SK-N-DZ (cell line): Measurements from ENCODE around the gene MYOG.

Source experiments
- DNase-seq: peaks from one replicate; pipeline ENCODE4 v3.0.0-alpha.2; 2015; ENCODE audit warnings: low spot score

MYOG gene

DNA sequence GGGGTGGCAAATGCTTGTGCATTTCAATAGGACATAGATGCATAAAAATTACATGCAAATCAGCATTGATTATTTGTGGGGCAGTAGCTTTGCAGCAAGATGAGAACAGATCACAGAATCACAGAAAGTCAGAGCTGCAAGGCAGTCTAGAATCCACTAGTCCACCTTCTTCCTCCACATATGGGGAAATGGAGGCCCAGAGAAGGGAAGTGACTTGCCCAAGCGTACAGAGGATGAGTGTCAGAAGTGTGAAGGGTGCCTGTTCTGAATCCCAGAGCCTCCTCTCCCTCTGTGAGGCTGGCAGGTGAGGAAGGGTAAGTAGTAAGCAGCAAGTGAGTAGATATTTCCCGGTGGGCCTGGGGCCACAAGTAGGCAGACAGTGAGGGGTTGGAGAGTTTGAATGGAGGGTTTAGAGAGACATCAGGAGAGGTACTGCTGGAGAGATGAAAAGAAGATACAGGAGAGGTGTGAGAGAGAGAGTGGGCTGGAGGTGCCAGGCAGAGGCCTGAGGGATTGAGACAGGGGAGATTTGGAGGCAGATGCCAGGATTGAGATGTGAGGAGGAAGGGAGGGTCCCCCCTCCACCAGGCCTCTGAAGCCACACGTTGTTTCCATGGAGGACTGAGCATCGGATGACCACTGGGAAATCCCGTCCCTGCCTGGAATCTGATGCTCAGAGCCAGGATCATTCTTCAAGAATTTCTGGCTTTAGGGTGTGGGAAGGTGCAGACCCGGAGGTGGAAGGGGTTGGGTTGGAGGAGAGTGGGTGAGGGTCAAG lies 4.8 kb upstream of the MYOG start:
- no peak for DNase-seq

DNA sequence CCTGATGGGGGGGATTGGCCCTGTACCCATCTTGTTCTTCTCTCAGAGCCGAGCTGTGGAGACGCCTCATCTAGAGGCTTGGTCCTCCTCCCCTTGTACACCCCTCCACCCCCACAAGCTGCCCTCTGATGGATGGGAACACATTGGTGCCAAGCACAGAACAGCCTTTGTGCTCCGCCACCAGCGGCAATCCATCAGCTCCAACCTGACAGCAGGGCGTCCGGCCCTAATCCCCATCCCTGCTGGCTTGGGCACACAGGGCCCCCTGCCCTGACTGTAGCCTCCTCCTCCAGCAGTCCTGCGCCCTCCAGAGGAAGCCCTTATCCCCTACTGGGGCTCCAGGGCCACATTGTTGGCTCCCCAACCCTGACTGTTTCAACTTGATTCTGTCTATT lies 3.8 kb upstream of the MYOG start:
- no peak for DNase-seq

DNA sequence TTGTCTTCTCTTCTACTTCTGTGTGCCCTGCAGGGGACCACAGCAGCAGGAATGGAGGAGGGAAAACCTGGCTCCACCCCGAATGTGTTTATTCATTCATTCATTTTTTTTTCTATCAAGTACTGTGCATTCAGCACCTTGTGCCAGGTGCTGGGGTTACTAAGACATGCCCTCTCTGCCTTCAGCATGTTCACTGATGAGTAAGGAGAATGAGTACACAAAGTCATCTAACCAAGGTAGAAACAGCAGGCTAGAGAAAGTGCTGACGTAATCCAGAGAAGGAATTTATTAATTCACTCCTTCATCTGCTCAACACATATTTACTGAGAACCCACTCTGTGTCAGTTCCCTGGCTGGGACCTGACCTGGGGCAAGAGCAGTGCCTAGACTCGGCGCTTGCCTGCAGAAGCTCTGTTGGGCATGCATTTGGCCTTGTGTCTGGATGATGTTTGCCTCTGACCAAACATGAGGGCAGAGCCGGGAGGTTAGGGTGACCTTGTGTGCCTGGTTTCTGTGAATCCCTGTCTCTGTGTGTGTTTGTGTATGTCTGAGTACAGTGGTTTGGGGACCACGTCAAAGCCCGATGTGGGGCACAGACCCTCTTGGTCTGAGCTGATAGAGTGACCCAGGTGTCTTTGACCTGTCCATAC lies 3.3 kb upstream of the MYOG start:
- no peak for DNase-seq

DNA sequence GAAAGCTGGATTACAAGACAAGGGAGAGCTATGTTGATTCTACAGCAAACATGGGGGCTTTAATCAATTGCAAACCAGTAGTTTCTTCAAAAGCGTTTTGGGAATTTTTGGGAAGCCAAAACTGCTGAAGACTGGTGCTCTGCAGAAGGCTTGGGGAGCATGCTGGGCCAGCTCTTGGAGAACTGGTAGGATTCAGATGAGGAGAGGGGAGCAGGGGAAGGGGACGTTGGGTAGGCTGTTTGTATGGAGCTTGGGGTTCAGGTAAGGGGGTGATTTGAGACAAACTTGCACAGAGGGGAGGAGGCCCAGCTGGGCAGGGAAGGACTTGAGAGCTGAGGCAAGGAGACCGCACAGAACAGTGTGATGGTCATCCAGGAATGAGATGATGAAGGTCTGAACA lies 2.6 kb upstream of the MYOG start:
- no peak for DNase-seq

DNA sequence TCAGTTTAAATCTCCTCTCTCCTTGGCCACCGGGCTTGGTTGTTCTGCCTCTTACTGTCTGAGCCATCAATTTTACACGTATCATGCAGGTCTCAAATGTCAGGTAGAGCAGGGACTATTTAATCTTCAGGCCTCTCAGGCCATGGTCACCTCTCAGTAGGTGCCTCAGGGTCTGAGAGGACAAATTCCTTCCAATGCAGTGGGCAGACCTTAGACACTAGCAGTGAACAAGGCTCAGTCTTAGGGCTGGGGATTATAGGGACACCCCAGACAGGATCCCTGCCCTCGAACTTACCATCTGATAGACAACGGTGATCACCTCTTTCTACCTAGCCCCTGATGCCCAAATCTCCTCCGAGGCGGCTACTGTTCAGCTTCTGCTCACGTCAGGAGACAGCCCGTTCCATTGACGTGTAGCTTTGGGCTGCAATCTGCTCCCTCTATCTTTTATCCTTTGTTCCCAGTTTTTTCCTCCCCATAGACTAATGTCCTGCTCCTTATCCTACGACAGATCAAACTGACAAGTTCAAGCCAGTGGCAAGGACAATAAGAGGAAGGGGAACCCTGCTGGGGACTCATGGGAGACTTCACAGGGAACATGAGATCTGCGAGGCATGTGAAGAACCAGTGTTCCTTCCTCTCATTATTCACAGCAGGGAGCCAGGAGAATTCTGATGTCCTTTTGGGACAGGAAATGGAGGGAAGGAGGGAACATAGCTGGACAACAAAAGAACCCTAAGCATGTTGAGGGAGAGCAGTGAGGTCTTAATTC lies 1.4 kb upstream of the MYOG start:
- no peak for DNase-seq

DNA sequence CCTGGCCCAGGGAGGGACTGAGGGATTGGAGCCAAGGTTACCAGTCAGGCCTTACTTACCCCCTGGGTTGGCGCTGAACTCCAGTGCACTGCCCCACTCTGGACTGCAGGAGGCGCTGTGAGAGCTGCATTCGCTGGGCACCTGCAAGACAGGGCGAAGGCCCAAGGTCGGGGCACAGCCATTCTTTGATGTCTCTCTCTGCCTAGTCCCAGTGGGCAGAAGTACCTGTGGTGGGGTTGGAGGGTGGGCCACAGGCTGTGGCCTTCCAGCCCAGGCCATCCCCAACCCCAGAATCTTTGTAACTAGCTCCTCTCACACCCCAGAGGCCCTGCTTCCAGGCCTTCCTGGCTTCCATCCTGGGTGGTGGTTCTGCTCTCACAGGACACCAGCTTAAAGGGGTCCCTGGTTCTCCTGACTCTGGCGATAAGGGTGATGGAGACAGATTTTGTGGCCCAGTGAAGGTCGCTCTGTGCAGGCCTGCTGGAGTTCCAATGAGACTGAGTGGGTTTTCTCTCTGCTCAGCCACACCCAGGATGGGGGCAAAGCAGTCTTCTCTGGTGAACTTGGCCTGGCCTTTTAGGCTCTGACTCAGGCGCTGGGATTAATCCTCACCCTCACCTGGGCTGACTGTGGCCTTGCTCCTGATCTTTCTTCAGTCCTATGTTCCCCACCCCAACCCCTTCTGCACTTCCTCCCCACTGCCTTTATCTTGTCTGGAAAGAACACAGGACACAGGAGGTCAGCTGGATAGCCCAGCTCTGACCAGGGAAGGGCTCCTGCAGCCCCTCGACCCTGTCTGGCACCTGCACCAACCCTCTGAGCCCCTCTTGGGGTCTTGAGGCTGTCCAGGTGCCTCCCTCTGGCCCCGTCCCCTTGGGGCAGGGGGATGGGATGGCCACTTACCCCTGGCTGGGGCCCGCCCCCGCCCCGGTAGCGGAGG lies 954 bp downstream of the MYOG start:
- DNase-seq: no peak

DNA sequence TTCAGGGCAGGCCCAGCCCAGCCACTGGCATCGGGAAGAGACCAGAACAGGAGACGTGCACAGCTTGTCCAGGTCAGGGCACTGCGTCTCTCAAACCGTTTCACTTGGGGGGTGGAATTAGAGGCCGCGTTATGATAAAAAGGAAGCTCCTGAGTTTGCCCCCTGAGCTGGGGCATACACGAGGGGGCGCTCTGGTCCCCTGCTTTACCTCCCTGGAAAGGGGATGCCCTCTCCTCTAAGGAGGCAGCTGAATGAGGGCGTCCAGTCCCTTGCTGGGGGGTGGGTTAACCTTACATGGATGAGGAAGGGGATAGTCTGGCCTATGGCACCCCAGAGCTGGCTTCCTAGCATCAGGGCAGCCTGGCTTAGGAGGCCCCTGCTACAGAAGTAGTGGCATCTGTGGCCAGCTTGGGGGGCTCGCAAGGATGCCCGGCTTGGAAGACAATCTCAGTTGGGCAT lies 2.3 kb downstream of the MYOG start:
- DNase-seq: no peak

DNA sequence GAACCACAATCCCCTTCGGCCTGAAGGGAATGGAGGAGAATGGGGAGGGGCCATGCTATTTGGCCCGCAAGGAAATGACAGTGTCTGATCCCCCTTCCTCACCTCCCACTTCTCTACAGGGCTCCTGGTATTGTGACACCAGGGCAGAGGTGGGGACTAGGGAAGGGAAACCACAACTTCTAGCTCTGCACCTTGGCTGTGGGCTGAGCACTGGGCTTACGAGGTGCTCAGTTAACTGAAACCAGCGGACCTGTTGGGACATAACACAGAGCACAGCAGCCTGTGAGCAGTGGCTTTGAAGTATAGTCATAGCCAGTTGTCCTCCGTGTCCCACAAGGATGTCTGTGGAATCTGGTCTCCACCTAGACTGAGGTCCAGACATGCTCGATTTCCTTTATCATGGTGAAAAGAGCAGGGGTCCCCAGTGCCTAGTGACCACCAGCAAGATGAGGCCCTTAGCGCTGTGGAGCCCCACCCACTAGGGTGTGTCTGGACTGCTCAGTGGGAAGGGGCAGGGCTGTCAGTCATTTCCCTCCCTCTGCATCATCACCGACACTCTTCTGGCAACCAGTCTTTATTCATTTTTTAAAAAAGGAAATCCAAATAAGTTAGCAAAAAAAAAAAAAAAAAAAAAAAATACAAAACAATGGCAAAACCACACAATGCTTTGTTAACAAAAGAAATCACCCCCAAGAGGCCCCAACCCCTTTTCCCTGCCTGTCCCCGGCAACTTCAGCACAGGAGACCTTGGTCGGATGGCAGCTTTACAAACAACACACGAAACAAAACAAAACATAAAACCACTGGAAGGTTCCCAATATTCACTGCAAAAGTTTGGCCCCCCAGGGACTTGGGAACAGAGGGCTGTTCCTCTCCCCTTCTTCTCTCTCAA lies 3.0 kb downstream of the MYOG start:
- no peak for DNase-seq

DNA sequence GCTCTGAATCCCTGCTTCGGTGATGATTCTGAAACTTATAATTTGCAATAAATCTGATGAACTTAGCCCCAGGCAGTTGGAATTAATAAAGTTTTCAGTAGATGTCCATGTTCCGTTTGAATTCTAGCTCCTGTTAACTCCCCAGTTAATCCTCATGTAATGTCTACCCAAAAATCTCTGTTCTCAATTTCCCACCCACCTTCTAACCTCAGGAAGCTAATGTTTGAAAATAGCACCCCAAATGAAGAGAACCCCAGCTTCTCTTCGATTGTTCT lies 3.6 kb downstream of the MYOG start:
- DNase-seq: no peak

DNA sequence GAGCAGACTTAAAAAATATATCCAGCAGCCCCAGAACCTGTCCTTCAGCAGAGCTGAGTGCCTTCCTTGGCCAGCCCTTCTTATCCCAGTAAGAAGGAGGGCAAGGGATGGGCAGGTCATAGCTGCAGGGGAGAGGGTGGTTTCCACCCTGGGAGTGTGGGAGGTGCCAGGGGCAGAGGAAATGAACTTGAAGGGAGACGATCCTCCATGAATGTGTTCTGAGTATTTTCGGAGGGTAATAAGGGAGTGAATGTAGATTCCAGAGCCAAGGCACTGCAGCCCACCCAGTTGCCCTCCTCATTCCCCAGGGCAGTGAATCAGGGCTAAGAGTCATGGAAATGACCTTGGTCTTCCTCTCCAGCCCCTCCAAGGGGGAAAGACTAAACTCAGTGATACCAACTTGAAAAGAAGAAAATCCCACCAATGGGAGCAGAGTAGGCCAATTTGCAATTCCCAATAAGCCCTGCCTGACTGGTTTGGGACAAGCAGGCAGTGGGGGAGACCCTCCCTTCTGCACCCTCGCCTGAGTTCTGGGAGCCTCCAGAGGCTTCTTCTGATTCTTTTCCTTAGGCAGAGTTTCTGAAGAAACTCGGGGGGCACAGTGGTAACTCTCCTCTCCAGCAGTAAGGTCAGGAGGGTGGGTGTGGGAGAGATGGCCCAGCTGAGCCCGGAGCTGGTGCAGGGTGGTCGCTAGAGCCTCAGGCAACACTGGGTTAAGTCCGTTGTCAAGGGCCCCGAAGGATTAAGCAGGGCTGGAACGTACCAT lies 4.2 kb downstream of the MYOG start:
- no peak for DNase-seq

DNA sequence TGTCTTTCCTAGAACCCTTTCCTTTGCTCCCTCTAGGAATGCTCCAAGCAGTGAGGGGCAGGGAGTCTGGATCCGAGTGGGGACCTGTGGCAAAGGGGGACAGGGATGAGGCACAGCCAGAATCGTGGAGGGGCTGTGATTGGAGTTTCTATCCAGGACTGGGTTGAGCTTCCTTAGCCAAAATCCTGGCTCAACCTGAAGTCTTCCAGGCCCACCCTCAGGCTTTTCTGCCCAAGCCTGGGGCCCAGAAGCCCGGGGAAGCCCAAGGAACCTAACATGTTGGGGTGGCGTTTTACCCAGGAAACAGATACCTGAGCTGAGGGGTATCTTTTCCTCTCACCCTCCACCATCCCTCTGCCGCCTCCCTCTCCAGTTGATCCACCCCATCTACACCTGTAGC lies 5.4 kb downstream of the MYOG start:
- DNase-seq: no peak

DNA sequence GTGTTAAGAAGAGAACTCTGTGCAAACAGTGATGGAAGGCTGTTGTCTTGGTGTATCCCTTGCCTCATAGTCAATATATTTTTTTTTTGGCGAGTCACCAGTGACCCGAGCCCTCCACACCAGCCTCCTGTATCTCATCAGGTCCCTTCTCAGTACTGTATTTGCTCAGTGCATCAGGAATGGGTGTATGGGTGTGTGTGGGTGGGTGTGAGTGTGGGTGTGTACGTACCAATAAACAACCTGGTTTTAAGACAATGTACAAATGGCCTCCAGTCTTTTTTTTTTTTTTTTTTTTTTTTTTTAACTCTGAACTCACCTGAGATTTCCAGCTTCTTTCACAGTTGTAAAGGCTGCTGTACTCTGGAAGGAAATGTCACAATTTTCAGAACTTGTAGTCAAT lies 7.3 kb downstream of the MYOG start:
- no peak for DNase-seq

DNA sequence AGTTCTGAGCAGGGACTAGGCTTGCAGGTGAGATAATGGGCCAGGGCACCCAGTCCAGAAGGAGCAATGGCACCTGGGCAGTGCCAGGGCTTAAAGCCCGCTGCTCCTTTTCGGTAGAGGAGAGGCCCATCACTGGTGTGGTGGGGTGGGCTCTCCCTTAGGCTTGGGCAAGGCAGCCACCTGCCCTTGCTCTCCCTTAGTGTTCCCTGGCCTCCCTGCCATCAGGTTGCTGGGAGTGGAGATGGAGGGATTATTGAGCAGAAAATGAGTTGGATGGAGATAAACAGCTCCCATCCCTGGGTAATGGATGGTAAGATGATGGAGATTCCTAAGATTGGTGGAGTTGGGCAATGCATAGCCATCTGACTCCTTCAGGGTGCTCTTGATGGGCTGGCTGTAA lies 7.9 kb downstream of the MYOG start:
- DNase-seq: no peak

DNA sequence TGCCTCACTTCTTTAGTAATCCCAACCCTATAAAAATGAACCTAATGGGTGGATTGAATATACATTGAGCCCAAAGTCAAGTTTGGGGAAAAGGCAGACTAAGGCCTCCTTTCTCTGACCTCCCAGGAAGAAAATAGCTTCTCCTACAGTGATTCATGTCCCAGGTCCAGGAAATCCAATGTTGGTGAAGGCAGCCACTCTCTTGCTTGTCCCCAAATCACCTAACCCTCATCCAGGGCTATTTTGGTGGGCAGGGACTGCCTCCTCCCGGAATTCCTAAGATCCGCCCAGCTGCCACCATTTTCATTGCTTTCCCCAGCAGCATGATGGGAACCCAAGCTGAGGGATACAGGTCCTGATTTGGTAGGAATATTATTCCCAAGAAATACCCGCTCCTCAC lies 8.4 kb downstream of the MYOG start:
- DNase-seq: no peak

DNA sequence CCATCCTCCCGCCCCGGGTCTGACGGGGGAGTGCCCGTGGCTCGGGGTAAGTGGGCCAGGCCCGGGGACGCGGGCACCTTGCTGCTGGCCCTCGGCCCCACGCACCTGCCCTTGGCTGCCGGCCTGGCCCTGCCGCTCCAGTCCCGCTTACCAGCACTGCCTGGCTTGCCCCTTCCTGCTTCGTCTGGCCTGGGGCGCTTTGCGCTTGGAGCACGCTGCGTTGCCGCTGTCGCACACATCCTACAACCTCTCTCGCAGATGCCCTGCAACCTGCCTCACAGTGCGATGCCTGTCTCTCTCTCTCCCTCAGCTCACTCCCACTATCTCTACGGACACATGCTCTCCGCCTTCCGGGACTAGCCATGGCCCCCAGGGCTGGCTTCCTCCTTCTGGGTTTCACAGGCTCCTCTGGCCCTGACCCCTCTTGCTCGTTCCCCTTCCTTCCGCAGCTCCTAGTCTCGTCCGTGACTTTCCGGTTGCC lies 9.7 kb downstream of the MYOG start:
- no peak for DNase-seq

DNA sequence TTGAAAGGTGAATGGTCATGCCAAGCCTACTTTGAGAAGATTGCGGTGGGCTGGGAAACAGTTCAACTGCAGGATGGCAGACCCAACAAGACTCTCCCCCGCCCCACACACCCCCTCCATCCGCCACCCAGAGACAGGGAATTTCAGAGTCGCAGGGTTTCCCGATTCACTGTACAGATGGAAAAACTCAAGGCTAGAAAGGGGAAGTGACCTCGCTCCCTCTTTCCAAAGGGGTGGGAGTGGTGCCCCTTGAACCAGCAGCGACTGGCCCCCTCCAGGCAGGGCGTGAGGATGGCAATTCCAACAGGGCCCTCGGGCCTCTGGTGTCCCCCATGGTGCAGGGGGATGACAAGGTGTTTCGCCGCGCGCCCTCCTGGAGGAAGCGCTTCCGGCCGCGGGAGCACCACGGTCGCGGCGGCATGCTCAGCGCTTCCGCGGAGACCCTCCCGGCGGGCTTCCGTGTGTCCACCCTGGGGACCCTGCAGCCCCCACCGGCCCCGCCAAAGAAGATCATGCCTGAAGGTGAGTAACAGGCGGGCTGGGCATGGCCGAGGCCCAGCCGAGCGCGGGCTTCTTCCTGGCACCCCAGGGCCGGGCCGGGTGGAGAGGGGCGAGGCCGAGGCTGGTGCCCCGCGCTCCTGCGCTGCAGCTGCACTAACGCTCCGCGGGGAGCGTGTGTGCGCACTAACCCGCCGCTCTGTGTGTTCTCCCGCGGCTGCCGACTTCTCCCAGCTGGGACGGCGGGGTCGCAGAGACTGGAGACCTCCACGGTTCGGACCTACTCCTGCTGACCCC lies 10.4 kb downstream of the MYOG start:
- DNase-seq: no peak

DNA sequence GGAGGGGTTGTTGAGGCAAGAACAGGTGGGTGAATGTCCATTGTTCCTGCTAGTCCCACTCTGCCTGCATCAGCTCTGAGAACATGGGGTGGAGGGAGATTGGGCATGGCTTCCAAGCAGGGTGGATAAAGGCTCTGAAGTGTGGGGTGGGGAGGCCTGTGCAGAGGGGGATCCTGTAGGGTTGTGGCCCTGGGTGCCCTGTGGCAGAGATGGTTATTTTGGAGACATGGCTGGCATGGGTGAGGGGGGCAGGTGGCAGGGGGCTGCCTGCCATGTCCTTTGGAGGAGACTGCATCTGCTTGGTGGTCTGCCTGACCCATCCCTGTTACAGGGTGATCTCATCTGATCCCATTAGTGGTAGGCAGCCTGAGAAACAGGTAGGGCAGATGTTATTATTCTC lies 11.2 kb downstream of the MYOG start:
- no peak for DNase-seq

DNA sequence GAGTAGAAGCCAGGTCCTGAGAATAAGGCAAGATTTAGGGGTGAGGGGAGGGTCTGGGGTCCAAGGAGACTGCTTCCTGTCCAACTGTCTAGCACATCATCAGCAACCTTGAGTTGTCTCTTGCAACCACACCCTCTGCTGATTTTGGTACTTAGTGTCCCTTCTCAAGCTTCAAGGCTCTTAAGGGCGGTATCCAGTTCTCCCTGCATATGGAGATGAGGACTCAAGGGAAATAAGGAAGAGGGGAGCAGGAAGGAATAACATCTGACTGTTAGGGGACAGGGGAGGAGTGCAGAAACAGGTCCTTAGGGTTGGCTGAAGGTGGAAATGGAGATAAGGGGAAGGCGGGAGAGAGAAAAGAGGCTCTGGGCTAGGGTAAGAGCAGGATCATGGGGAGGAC lies 12.3 kb downstream of the MYOG start:
- no peak for DNase-seq

DNA sequence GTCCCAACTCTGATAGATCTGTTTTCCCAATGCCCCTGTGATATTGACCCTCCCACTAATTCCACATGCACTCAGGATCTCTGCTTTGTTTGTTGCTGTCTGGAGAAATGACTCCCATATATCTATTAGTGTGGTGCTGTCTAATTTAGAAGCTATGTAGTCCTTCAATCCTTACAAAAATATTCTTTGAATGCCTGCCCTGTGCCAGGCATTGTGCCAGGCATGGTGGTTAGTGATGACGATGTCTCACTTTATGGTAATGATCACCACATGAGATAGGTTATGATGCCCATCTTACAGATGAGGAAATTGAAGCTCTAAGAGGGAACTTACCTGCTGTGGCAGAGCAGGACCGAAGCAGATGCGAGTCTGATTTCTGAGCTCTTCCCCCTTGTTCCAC lies 12.9 kb downstream of the MYOG start:
- DNase-seq: no peak
